ENCODE data around the gene CARD14. TPM values are rescaled to one million over a fixed set of nuclear protein-coding genes. Genes with fewer than 3 reads are reported as not detected.

The CARD14 gene
- total and polyA plus RNA-seq, 5 experiments from 2014 or later: not detected

- H3K9me3 Mint-ChIP-seq: no peaks in the 10 kb centered on the region
- peaks cover 0 to 3% (median 1%) of the 10 kb centered on the region in 4 donors for H3K4me1 Mint-ChIP-seq
- H3K36me3 Mint-ChIP-seq: peaks cover 0 to 50% (median 2%) of the 10 kb centered on the region in 3 donors
- POLR2A ChIA-PET: interaction anchor here (0.6 to 1.2 kb wide), 2 partner anchors 14 to 35 kb away, joined by 4 read pairs; no protein-coding TSS in a partner anchor
- DNase-seq: peak in 1 of 10 donors; percentile 31
- no peak overlapping the region for H3K4me3 Mint-ChIP-seq
- H3K27ac Mint-ChIP-seq: peak overlapping the region in 1 of 10 donors; percentile 7
- no peaks in the 10 kb centered on the region for H3K27me3 Mint-ChIP-seq
- no peak for ATAC-seq
Measured at GRCh38 chr17:80210348-80211108, 40.7 kb downstream of the CARD14 start.

DNA sequence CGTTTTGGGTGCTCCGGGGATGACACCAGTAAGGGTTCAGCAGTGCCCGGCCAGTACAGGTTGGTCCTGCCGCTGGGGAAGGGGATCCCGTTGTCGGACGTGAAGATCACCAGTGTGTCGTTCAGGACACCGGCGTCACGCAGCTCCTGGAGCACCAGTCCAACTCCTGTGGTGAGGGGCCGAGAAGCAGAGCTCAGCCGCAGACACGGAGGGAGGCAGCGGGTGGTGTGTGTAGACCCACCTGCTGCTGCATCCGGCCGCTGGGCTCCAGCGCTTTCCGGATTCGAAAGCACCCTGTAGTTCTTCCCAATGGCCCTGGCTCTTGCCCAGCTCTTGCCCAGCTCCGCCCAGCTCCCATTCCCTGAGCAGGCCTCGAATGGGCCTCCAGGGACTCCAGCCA lies 42.3 kb downstream of the CARD14 start:
- Mint-ChIP-seq H3K9me3 (no peaks in the 10 kb centered on the region), H3K27ac (peak overlapping the region in 1 of 10 donors; percentile 80), H3K27me3 (no peaks in the 10 kb centered on the region), H3K4me1 (peaks cover 5 to 9% (median 8%) of the 10 kb centered on the region in 4 donors), H3K4me3 (no peak overlapping the region), H3K36me3 (peaks cover 0 to 62% (median 2%) of the 10 kb centered on the region in 3 donors)
- POLR2A ChIA-PET: no interaction called here
- ATAC-seq: no peak
- peak in 1 of 10 donors; percentile 26 for DNase-seq

GRCh38 chr17:80212511-80212910 lies 42.7 kb downstream of the CARD14 start:
- Mint-ChIP-seq H3K4me1 (peaks cover 8 to 13% (median 12%) of the 10 kb centered on the region in 4 donors), H3K9me3 (no peaks in the 10 kb centered on the region), H3K27ac (no peak overlapping the region), H3K36me3 (peaks cover 0 to 66% (median 3%) of the 10 kb centered on the region in 3 donors), H3K4me3 (no peak overlapping the region), H3K27me3 (no peaks in the 10 kb centered on the region)
- peak in 1 of 10 donors; percentile 35 for DNase-seq
- POLR2A ChIA-PET: interaction anchor here (0.7 kb wide), 1 partner anchor 139 kb away, joined by 3 read pairs; no protein-coding TSS in a partner anchor
- no peak for ATAC-seq

DNA sequence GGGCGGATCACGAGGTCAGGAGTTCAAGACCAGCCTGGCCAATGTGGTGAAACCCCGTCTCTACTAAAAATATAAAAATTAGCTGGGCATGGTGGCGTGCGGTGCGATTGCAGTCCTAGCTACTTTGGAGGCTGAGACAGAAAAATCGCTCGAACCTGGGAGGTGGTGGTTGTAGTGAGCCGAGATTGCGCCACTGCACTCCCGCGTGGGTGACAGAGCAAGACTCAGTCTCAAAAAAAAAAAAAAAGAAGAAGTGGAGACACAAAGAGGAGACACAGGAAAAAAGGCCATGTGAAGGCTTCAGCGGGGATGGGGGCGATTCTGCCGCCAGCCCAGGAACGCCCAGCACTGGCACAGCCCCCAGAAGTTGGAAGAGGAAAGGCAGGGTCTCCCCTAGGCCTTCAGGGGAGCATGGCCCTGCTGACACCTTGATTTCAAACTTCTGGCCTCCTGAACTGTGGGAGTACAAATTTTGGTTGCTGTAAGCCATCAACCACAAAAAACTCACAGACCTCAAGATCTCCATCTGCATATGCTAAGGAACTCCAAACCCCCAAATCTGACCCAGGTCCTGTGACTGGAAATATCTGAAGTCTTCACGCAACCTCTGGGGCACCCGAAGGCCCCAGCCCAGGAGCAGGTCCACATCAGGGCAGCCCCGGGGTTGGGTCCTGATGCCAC lies 43.3 kb downstream of the CARD14 start:
- ATAC-seq: no peak
- Mint-ChIP-seq H3K27ac (peak overlapping the region in 2 of 10 donors; percentile 22 to 56), H3K9me3 (no peaks in the 10 kb centered on the region), H3K4me1 (peaks cover 12 to 19% (median 15%) of the 10 kb centered on the region in 4 donors), H3K36me3 (peaks cover 0 to 69% (median 3%) of the 10 kb centered on the region in 3 donors), H3K27me3 (no peaks in the 10 kb centered on the region), H3K4me3 (no peak overlapping the region)
- POLR2A ChIA-PET: interaction anchor here (0.7 kb wide), 1 partner anchor 138 kb away, joined by 3 read pairs; no protein-coding TSS in a partner anchor
- no peak for DNase-seq

GRCh38 chr17:80213643-80213975 lies 43.8 kb downstream of the CARD14 start:
- peaks cover 13 to 24% (median 20%) of the 10 kb centered on the region in 4 donors for H3K4me1 Mint-ChIP-seq
- ATAC-seq (no peak), DNase-seq (peak in 1 of 10 donors; percentile 43)
- no peaks in the 10 kb centered on the region for H3K9me3 Mint-ChIP-seq
- peaks cover 0 to 69% (median 3%) of the 10 kb centered on the region in 3 donors for H3K36me3 Mint-ChIP-seq
- H3K27me3 Mint-ChIP-seq: no peaks in the 10 kb centered on the region
- no peak overlapping the region for H3K4me3 Mint-ChIP-seq
- POLR2A ChIA-PET: no interaction called here
- H3K27ac Mint-ChIP-seq: peak overlapping the region in 1 of 10 donors; percentile 22

DNA sequence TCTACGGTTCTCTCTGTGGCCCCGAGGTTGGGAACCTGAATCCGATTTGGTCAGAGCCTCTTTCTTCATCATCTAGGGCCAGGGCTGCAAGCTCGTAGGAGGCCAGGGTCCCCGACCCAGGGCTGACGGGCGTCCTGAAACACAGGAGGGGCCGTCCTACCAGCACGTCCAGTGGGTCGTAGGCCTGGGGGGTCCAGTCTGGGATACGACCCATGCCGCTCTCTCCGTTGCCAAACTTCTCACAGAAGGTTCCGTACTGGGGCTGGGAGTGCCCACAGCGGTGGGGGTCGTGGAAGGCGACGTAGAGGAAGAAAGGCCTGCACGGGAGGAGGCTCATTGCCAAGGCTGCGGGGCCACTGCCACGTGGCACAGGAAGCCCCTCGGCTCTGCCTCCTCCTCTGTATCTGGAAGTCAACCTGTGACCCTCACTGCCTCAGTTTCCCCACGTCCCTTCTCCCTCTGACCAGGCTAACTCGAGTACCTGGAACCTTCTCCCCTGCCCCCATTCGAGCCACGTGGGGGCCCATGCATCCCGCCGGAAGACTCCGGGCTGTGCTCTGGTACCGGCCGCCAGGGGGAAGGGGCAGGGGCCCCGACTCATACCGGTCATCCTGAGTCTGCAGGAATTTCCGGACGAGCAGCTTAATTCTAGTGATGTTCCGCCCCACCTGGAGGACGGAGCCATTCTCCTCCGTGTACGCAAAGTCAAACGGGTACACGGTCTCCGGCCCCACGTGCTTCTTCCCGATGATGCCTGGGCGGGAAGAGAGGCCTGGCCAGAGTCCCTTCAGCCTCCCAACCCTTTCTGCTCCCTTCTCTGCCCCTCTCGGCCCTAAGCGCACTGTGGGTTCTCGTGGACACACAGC lies 44.4 kb downstream of the CARD14 start:
- no peak for ATAC-seq
- peaks cover 14 to 31% (median 26%) of the 10 kb centered on the region in 4 donors for H3K4me1 Mint-ChIP-seq
- no peaks in the 10 kb centered on the region for H3K27me3 Mint-ChIP-seq
- no peak overlapping the region for H3K4me3 Mint-ChIP-seq
- peaks cover 0 to 66% (median 3%) of the 10 kb centered on the region in 3 donors for H3K36me3 Mint-ChIP-seq
- no peak overlapping the region for H3K27ac Mint-ChIP-seq
- H3K9me3 Mint-ChIP-seq: no peaks in the 10 kb centered on the region
- peak in 1 of 10 donors; percentile 35 for DNase-seq
- POLR2A ChIA-PET: no interaction called here

DNA sequence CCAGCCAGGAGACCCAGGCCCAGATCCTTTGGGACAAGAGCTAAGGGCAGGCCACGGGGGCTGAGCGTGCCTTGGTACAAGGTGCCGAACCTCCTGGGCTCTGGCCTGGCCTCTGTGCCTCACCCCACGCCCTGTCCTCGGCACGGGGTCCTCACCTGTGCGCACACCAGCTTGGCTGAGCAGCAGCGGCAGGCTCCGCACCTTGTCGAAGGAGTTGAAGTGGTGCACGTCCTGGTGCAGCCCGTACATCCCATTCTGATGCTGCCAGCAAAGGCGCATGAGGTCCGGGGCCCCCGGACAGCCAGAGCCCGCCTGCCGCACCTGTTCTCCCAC lies 45.0 kb downstream of the CARD14 start:
- no peak overlapping the region for H3K4me3 Mint-ChIP-seq
- H3K27ac Mint-ChIP-seq: no peak overlapping the region
- no peak for ATAC-seq
- peaks cover 0 to 62% (median 3%) of the 10 kb centered on the region in 3 donors for H3K36me3 Mint-ChIP-seq
- H3K9me3 Mint-ChIP-seq: no peaks in the 10 kb centered on the region
- H3K4me1 Mint-ChIP-seq: peaks cover 17 to 34% (median 31%) of the 10 kb centered on the region in 4 donors
- no peaks in the 10 kb centered on the region for H3K27me3 Mint-ChIP-seq
- POLR2A ChIA-PET: no interaction called here
- peak in 1 of 10 donors; percentile 59 for DNase-seq

DNA sequence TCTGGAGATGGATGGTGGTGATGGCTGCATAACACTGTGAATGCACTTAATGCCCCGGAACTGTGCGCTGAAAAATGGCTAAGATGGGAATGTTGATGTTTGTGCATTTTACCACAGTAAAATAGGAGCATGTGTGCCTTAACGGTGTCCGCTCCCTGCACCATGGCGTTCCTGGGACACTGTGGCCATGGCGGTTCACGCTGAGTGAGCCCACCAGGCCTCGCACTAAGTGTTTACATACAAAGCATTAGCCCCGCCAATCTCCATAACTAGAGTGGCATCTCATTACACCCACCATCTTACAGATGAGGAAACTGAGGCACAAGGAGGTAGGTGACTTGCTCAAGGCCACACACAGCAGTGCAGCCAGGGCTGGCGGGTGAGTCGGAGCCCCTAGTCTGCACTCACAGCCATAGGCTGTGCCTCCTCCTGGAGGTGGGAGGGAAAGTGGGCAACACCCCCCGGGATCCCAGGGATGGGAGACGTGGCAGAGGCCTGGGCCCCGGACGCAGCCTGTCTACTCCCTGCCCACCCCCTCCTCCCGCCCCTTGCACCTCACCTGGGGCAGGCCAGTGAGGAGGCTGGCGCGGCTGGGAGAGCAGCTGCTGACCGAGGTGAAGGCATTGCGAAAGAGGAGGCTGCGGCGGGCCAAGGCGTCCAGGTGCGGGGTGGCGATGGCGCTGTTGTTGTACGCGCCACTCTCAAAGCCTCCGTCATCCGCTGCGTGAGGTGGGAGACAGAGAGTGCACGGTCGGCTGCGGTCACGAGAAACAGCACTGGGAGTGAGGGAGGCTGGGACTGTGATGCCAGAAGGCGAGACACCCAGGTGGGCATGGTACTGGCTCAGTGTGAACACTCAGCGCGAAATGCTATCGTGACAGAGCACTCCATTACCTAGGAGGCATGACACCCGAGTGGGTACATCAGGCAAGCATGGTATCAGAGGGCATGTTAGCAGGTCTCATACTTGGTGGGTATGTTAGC lies 46.9 kb downstream of the CARD14 start:
- H3K27ac Mint-ChIP-seq: peak overlapping the region; percentile 9 to 95 (median 76)
- H3K27me3 Mint-ChIP-seq: no peaks in the 10 kb centered on the region
- peak in 1 of 10 donors; percentile 53 for DNase-seq
- H3K9me3 Mint-ChIP-seq: no peaks in the 10 kb centered on the region
- peak overlapping the region in 5 of 10 donors; percentile 24 to 63 (median 41) for H3K4me3 Mint-ChIP-seq
- peaks cover 0 to 49% (median 2%) of the 10 kb centered on the region in 3 donors for H3K36me3 Mint-ChIP-seq
- ATAC-seq: no peak
- POLR2A ChIA-PET: interaction anchor here (1.1 to 4.0 kb wide), 2 partner anchors 12 to 48 kb away, joined by 3 to 21 read pairs; no protein-coding TSS in a partner anchor
- H3K4me1 Mint-ChIP-seq: peaks cover 16 to 43% (median 36%) of the 10 kb centered on the region in 4 donors

GRCh38 chr17:80217703-80218362 lies 48.0 kb downstream of the CARD14 start:
- Mint-ChIP-seq H3K4me3 (peak overlapping the region in 8 of 10 donors; percentile 2 to 97 (median 54)), H3K9me3 (no peaks in the 10 kb centered on the region), H3K27ac (peak overlapping the region; percentile 10 to 98 (median 87)), H3K4me1 (peaks cover 16 to 49% (median 41%) of the 10 kb centered on the region in 4 donors), H3K36me3 (peaks cover 0 to 43% (median 2%) of the 10 kb centered on the region in 3 donors), H3K27me3 (no peaks in the 10 kb centered on the region)
- peak in 1 of 10 donors; percentile 24 for DNase-seq
- ATAC-seq: no peak
- POLR2A ChIA-PET: interaction anchor here (0.5 to 4.0 kb wide), 7 partner anchors 11 to 768 kb away, joined by 3 to 21 read pairs (median 3); no protein-coding TSS in a partner anchor

DNA sequence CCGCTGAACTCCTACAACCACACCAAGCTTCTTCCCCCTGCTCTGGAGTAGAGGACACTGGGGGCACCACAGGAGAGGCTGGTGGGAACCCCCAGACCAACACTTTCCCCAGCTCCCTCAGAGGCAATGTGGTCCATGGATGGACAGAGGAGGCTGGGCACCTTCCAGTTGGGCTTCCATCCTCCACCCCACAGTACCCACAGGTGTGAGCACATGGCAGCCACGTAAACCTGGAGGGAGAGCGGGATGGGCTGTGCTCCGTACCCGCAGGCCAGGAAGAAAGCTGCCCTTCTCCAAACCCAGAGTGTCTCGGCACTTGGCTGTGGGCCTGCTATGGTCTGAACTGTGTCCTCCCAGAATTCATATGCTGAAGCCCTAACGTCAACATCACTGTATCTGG lies 48.6 kb downstream of the CARD14 start:
- no peak for ATAC-seq
- peaks cover 0 to 37% (median 2%) of the 10 kb centered on the region in 3 donors for H3K36me3 Mint-ChIP-seq

More for the DNA sequence above, 48.6 kb downstream of the CARD14 start:
- no peaks in the 10 kb centered on the region for H3K9me3 Mint-ChIP-seq
- no peaks in the 10 kb centered on the region for H3K27me3 Mint-ChIP-seq
- H3K4me1 Mint-ChIP-seq: peaks cover 21 to 54% (median 44%) of the 10 kb centered on the region in 4 donors
- POLR2A ChIA-PET: interaction anchor here (0.5 to 4.0 kb wide), 11 partner anchors 11 to 767 kb away, joined by 3 to 21 read pairs (median 3); partner anchors contain the start of genes EIF4A3 and GAA
- DNase-seq: peak in 1 of 10 donors; percentile 27
- H3K4me3 Mint-ChIP-seq: peak overlapping the region; percentile 91 to 97 (median 94)
- peak overlapping the region; percentile 86 to 98 (median 97) for H3K27ac Mint-ChIP-seq

Data from naive thymus-derived CD8-positive, alpha-beta T cell (primary cell).